ENCODE results near the gene C8B.

Gene C8B

DNA sequence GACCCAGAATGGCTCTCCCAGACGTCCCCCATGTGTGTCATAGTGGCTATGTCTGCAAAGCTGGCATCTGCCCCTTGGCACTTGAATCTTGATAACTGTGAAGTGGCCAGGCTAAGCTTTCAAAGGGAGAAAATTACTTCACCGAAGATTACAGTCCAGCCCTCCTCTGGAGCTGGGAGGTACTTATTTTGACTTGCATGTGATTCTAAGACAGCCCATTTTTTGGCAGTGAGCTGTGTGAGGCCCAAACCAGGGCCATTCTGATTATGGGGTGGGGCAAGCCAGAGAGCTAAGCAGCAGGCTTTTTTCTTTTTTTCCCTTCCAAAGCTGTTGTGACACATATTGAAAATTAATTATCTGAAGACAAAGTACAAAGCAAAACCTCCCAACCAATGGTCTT is 42.1 kb upstream of the C8B start:
- H3K9me3 ChIP-seq: no peaks in the 10 kb centered on the region
- no peak for TF ChIP-seq CTCF (IDR thresholded peaks at IDR 0.05)
- H3K36me3 ChIP-seq: no peaks in the 10 kb centered on the region
- H3K27me3 ChIP-seq: no peaks in the 10 kb centered on the region
- no peaks in the 10 kb centered on the region for H3K4me1 ChIP-seq (ENCODE audit: control insufficient read depth in 1 of 2, insufficient read depth in 1 of 2, low read depth in 1 of 2, low read length in 1 of 2)
- no peak overlapping the region for H3K4me3 ChIP-seq (ENCODE audit: low read depth in 1 of 2, low read length in 1 of 2)
- no peak overlapping the region for H3K27ac ChIP-seq

GRCh38 chr1:57007472-57007871 is 41.7 kb upstream of the C8B start:
- TF ChIP-seq CTCF (IDR thresholded peaks at IDR 0.05): no peak
- Histone ChIP-seq H3K9me3 (no peaks in the 10 kb centered on the region), H3K4me3 (ENCODE audit: low read depth in 1 of 2, low read length in 1 of 2) (no peak overlapping the region), H3K27me3 (no peaks in the 10 kb centered on the region), H3K27ac (no peak overlapping the region), H3K36me3 (no peaks in the 10 kb centered on the region), H3K4me1 (ENCODE audit: control insufficient read depth in 1 of 2, insufficient read depth in 1 of 2, low read depth in 1 of 2, low read length in 1 of 2) (no peaks in the 10 kb centered on the region)

DNA sequence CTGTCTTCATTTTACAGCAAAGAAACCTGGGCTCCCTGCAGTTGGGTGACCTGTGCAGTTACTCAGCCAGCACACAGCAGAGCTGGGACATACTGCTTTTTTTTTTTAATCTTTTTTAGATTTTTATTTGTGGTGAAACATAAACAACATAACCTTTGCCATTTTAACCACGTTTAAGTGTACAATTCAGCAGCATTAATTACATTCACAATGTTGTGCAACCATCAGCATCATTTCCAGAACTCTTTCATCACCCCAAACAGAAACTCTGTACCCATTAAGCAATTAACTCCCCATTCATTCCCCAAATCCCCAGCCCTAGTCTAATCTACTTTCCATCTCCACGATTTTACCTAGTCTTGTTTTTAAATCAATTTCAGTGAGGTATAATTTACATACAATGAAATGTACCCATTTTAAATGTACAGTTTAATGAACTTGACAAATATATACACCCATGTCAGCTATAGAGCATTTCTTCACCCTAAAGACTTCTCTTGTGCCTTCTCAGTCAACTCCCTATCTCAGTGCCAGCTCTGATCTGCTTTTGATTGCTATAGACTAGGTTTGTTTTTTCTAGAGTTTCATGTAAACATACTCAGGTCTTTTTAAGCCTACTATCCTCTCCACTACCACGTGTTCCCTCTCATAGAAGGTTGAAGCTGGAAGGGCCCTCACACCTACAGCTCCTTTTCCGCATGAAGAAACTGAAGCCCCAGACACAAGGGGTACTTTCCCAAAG is 37.8 kb upstream of the C8B start:
- Histone ChIP-seq H3K4me1 (ENCODE audit: control insufficient read depth in 1 of 2, insufficient read depth in 1 of 2, low read depth in 1 of 2, low read length in 1 of 2) (no peaks in the 10 kb centered on the region), H3K27me3 (no peaks in the 10 kb centered on the region), H3K4me3 (ENCODE audit: low read depth in 1 of 2, low read length in 1 of 2) (no peak overlapping the region), H3K36me3 (no peaks in the 10 kb centered on the region), H3K27ac (no peak overlapping the region), H3K9me3 (no peaks in the 10 kb centered on the region)
- TF ChIP-seq CTCF (IDR thresholded peaks at IDR 0.05): no peak

DNA sequence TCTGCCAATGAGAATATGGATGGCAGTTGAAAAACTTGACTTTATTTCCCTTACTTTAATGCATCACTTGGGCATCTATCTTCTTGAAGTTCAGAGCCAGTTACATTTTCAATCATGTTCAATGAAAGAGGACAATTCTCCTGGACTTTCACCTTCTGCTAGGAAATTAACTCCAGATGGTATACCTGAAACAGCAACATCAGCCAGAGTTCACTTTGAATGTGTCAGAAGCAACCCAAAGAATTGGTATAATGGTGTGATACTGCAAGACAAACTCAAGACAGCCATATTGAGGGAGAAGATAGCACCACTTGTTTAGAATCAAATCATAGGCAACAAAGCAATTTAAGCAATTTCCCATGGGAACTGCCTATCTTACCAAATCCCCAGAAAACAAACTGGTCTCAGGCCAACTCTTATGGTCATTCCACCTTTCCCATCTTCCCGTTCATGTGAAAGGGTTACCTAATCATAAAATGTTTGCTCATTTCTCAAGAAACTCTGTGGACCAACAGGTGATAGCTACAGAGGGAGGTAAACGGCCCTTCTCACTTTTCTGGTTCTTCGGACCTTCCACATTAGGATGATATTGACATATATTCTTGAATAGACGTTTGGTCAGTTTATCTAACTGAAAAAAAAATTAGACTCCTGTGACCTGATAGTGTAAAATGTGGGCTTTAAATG is 29.7 kb upstream of the C8B start:
- H3K9me3 ChIP-seq: no peaks in the 10 kb centered on the region
- H3K4me1 ChIP-seq (ENCODE audit: control insufficient read depth in 1 of 2, insufficient read depth in 1 of 2, low read depth in 1 of 2, low read length in 1 of 2): no peaks in the 10 kb centered on the region
- H3K36me3 ChIP-seq: no peaks in the 10 kb centered on the region
- H3K27ac ChIP-seq: no peak overlapping the region
- H3K4me3 ChIP-seq (ENCODE audit: low read depth in 1 of 2, low read length in 1 of 2): no peak overlapping the region
- no peak for TF ChIP-seq CTCF (IDR thresholded peaks at IDR 0.05)
- H3K27me3 ChIP-seq: no peaks in the 10 kb centered on the region

- H3K27me3 ChIP-seq: no peaks in the 10 kb centered on the region
- H3K36me3 ChIP-seq: no peaks in the 10 kb centered on the region
- TF ChIP-seq CTCF (IDR thresholded peaks at IDR 0.05): no peak
- H3K4me1 ChIP-seq (ENCODE audit: control insufficient read depth in 1 of 2, insufficient read depth in 1 of 2, low read depth in 1 of 2, low read length in 1 of 2): no peaks in the 10 kb centered on the region
- no peak overlapping the region for H3K4me3 ChIP-seq (ENCODE audit: low read depth in 1 of 2, low read length in 1 of 2)
- no peaks in the 10 kb centered on the region for H3K9me3 ChIP-seq
- H3K27ac ChIP-seq: no peak overlapping the region
Observed at GRCh38 chr1:56993475-56993874, 27.7 kb upstream of the C8B start.

Data from neutrophil (primary cell).